ENCODE results near the gene DNMBP.

GRCh38 chr10:100004805-100005510 lies 4.8 kb downstream of the DNMBP start:
- TF ChIP-seq CTCF (IDR thresholded peaks at IDR 0.05), result no peak
- TF ChIP-seq POLR2A (IDR thresholded peaks at IDR 0.05), result no peak

Data from stomach (tissue), 4 donors.